HCT116 (cell line): ENCODE results near the gene RANBP9. TPM values are rescaled to one million over a fixed set of nuclear protein-coding genes. Genes with fewer than 3 reads are reported as not detected.

Source experiments
- ATAC-seq: fragments of 200-7000 bp; cut with Tn5 transposase; 2 replicates; pipeline ENCODE4 v1.9.1; 2020; ENCODE audit warnings: mild to moderate bottlenecking, moderate library complexity
- BruUV-seq: library from RNA; stranded (reverse); fragments of 400-500 nt; replicated peaks from 2 replicates; lab custom pipeline; 2021; lab: Mats Ljungman, UMichigan
- CTCF ChIA-PET: fragments of 300-600 bp; sonication (Branson Sonifier 250); formaldehyde crosslinking; loops from one replicate; lab custom pipeline; 2021; ENCODE audit warnings: antibody characterized with exemption; lab: Charles Lee
- POLR2A ChIA-PET: fragments of 300-600, 350-600 bp; sonication (Branson Sonifier 250); formaldehyde crosslinking; loops from one replicate; lab custom pipeline; 2021; ENCODE audit warnings: antibody characterized with exemption; lab: Charles Lee
- RAD21 ChIA-PET, 2 experiments: fragments of 300-600 bp; sonication (Branson Sonifier 250); formaldehyde crosslinking; loops; one replicate each; lab custom pipeline; 2023; ENCODE audit warnings: low total read pairs in 2 of 2; ENCODE audit not compliant: uncharacterized antibody in 2 of 2, unreplicated experiment in 2 of 2, low non-redundant PET in 1 of 2; lab: Charles Lee
- DNase-seq: peaks from one replicate; pipeline ENCODE4 v3.0.0-alpha.2; 2010; ENCODE audit warnings: low read depth, low spot score
- H2AFZ ChIP-seq: fragments of 200-600 bp; shearing (Covaris generic), sonication (generic); 2 replicates; pipeline ENCODE4 v1.6.1; 2017; ENCODE audit warnings: low read depth, mixed run types, mixed read lengths, antibody characterized with exemption, low read length; ENCODE audit not compliant: poor library complexity, severe bottlenecking
- H3K27ac ChIP-seq: 2 replicates; pipeline ENCODE4 v1.5.1; 2012; ENCODE audit warnings: low read depth, low read length
- H3K27me3 ChIP-seq: fragments of 200-600 bp; sonication (generic); 2 replicates; pipeline ENCODE4 v1.6.1; 2016; ENCODE audit warnings: mixed run types, low read length, mixed read lengths; ENCODE audit not compliant: insufficient read depth
- H3K36me3 ChIP-seq, 2 experiments: fragments of 200-500 bp in 1 of 2; fragments of 200-600 bp in 1 of 2; sonication (Bioruptor generic) in 1 of 2; sonication (generic) in 1 of 2; 2 replicates each; pipeline versions ENCODE4 v1.5.1 to v1.6.1; 2014 to 2016; ENCODE audit warnings: low read length in 2 of 2, inconsistent platforms in 1 of 2, mixed read lengths in 1 of 2, mixed run types in 1 of 2; ENCODE audit not compliant: insufficient read depth in 2 of 2, control insufficient read depth in 1 of 2
- H3K4me1 ChIP-seq, 2 experiments: fragments of 200-600 bp in 1 of 2; sonication (generic) in 1 of 2; 2 replicates each; pipeline versions ENCODE4 v1.5.1 to v1.6.1; 2012 to 2017; ENCODE audit warnings: low read length in 2 of 2, inconsistent platforms in 1 of 2, mild to moderate bottlenecking in 1 of 2, mixed read lengths in 1 of 2, mixed run types in 1 of 2, moderate library complexity in 1 of 2; ENCODE audit not compliant: insufficient read depth in 2 of 2, control insufficient read depth in 1 of 2
- H3K4me2 ChIP-seq: fragments of 200-600 bp; sonication (generic); 2 replicates; pipeline ENCODE4 v1.6.1; 2017; ENCODE audit warnings: mixed run types, low read length, mixed read lengths
- H3K4me3 ChIP-seq, 2 experiments: fragments of 200-600 bp in 1 of 2; sonication (generic) in 1 of 2; replicated peaks in 1 of 2; 2 replicates each; pipeline ENCODE4 v1.5.1; 2011 to 2016; ENCODE audit warnings: low read length in 2 of 2, control low read depth in 1 of 2, low read depth in 1 of 2, mild to moderate bottlenecking in 1 of 2, mixed read lengths in 1 of 2, mixed run types in 1 of 2
- H3K79me2 ChIP-seq: fragments of 200-600 bp; sonication (generic); 2 replicates; pipeline ENCODE4 v1.6.1; 2017; ENCODE audit warnings: mild to moderate bottlenecking, mixed run types, low read length, moderate library complexity, mixed read lengths; ENCODE audit not compliant: insufficient read depth
- H3K9ac ChIP-seq: fragments of 200-600 bp; sonication (generic); 2 replicates; pipeline ENCODE4 v1.6.1; 2016; ENCODE audit warnings: low read length, mixed read lengths
- H3K9me2 ChIP-seq: fragments of 200-600 bp; sonication (generic), shearing (Covaris generic); 2 replicates; pipeline ENCODE4 v1.6.1; 2017; ENCODE audit warnings: mixed run types, mild to moderate bottlenecking, moderate library complexity; ENCODE audit not compliant: insufficient read depth
- H3K9me3 ChIP-seq, 2 experiments: fragments of 200-500 bp in 1 of 2; fragments of 200-600 bp in 1 of 2; sonication (Bioruptor generic) in 1 of 2; sonication (generic) in 1 of 2; 2 replicates each; pipeline ENCODE4 v1.6.1; 2014 to 2017; ENCODE audit warnings: low read length in 2 of 2, mixed read lengths in 2 of 2, inconsistent platforms in 1 of 2, low read depth in 1 of 2, mild to moderate bottlenecking in 1 of 2, mixed run types in 1 of 2, moderate library complexity in 1 of 2; ENCODE audit not compliant: control insufficient read depth in 1 of 2, insufficient read depth in 1 of 2
- H4K20me1 ChIP-seq: fragments of 200-600 bp; sonication (generic), shearing (Covaris generic); 2 replicates; pipeline ENCODE4 v1.6.1; 2017; ENCODE audit warnings: mixed run types, mild to moderate bottlenecking, moderate library complexity; ENCODE audit not compliant: insufficient read depth
- EGR1 ChIP-seq: IDR thresholded peaks from 2 replicates; pipeline ENCODE4 v1.6.1; 2012; ENCODE audit warnings: low read depth
- EZH2 ChIP-seq: fragments of 200-600 bp; sonication (generic); IDR thresholded peaks from 2 replicates; pipeline ENCODE4 v1.6.1; 2017; ENCODE audit warnings: antibody characterized with exemption, mixed run types
- FOSL1 ChIP-seq: IDR thresholded peaks from 2 replicates; pipeline ENCODE4 v1.6.1; 2012; ENCODE audit warnings: low read depth
- POLR2A ChIP-seq: IDR thresholded peaks from 2 replicates; pipeline ENCODE4 v1.7.0; 2011; ENCODE audit warnings: borderline replicate concordance; ENCODE audit not compliant: insufficient read depth, insufficient read length; ENCODE audit errors: extremely low read depth
- POLR2AphosphoS5 ChIP-seq: IDR thresholded peaks from 2 replicates; pipeline ENCODE4 v1.6.1; 2011; ENCODE audit warnings: mild to moderate bottlenecking, low read depth, low read length, moderate library complexity
- RAD21 ChIP-seq: IDR thresholded peaks from 2 replicates; pipeline ENCODE4 v1.6.1; 2012; ENCODE audit warnings: low read depth, mild to moderate bottlenecking
- SIN3A ChIP-seq: IDR thresholded peaks from 2 replicates; pipeline ENCODE4 v1.6.1; 2012; ENCODE audit warnings: low read depth
- TCF7L2 ChIP-seq: IDR thresholded peaks from 2 replicates; pipeline ENCODE4 v1.7.0; 2011; ENCODE audit warnings: borderline replicate concordance, inconsistent platforms; ENCODE audit not compliant: insufficient read depth, insufficient read length; ENCODE audit errors: extremely low read depth
- YY1 ChIP-seq: IDR thresholded peaks from 2 replicates; pipeline ENCODE4 v1.6.1; 2011; ENCODE audit warnings: low read length, low read depth, moderate library complexity, mild to moderate bottlenecking; ENCODE audit not compliant: insufficient replicate concordance; ENCODE audit errors: extremely low read depth
- intact Hi-C: fragments of 100-400 bp; cut with micrococcal nuclease; formaldehyde crosslinking; loops from 2 replicates; pipeline ENCODE4 v1.10.0; 2022
- total RNA-seq: library from RNA; stranded (reverse); gene quantifications from one replicate; pipeline ENCODE4 v1.2.1, GENCODE V29; 2021; ENCODE audit not compliant: unreplicated experiment

Gene RANBP9
- total RNA-seq, 1 experiment from 2014 or later, result 48.0 TPM

DNA sequence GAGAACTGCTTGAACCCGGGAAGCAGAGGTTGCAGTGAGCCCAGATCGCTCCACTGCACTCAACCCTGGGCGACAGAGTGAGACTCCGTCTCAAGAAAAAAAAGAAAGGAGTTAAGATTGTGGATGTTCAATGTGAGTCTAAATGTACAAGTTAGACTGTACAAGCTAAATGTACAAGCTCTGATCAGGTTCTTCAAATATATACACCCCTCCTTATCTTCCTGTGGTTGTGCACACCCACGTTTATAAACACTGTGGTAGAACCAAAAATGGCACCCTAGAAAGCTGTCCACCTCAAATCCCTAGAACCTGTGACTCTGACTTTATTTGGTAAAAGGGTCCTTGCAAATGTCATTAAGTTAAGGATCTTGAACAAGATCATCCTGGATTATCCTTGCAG is 11.2 kb upstream of the RANBP9 start:
- no peaks in the 10 kb centered on the region for H3K36me3 ChIP-seq
- no peaks in the 10 kb centered on the region for H3K9me3 ChIP-seq
- H3K4me2 ChIP-seq, result no peak overlapping the region
- intact Hi-C loops, result no loop called here
- ChIA-PET POLR2A (no interaction called here), CTCF (no interaction called here), RAD21 (no interaction called here)
- H3K4me1 ChIP-seq, result peaks cover 33 to 49% of the 10 kb centered on the region in 2 experiments
- ATAC-seq (no peak), DNase-seq (no peak)
- no peaks in the 10 kb centered on the region for H3K27me3 ChIP-seq
- H3K79me2 ChIP-seq, result no peaks in the 10 kb centered on the region
- H4K20me1 ChIP-seq, result no peaks in the 10 kb centered on the region
- BruUV-seq, result no TSS peak
- TF ChIP-seq FOSL1, result no peak
- TF ChIP-seq EZH2, result no peak
- no peak for TF ChIP-seq YY1
- H3K4me3 ChIP-seq, result no peak overlapping the region
- H3K9me2 ChIP-seq, result no peaks in the 10 kb centered on the region
- H3K9ac ChIP-seq, result no peak overlapping the region
- no peak overlapping the region for H2AFZ ChIP-seq
- no peak overlapping the region for H3K27ac ChIP-seq

DNA sequence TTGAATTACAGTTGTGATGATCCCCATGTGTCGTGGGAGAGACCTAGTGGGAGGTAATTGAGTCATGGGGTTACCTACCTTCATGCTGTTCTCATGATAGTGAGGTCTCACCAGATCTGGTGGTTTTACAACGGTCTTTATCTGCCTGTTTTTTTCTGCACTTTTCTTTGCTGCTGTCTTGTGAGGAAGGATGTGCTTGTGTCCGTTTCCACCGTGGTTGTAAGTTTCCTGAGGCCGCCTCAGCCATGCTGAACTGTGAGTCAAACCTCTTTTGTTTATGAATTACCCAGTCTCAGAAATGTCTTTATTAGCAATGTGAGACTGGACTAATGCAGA is 6.5 kb upstream of the RANBP9 start:
- Histone ChIP-seq H3K4me1 (peaks cover 5 to 9% of the 10 kb centered on the region in 2 experiments; a peak in 3 of 4 replicates), H4K20me1 (no peaks in the 10 kb centered on the region), H2AFZ (no peak overlapping the region), H3K27ac (no peak overlapping the region), H3K9me3 (no peaks in the 10 kb centered on the region), H3K36me3 (no peaks in the 10 kb centered on the region), H3K4me2 (no peak overlapping the region), H3K9me2 (no peaks in the 10 kb centered on the region), H3K27me3 (no peaks in the 10 kb centered on the region), H3K4me3 (no peak overlapping the region), H3K9ac (no peak overlapping the region), H3K79me2 (no peaks in the 10 kb centered on the region)
- ATAC-seq (no peak), DNase-seq (no peak)
- intact Hi-C loops, result no loop called here
- no TSS peak for BruUV-seq
- ChIA-PET CTCF (no interaction called here), RAD21 (no interaction called here), POLR2A (no interaction called here)
- TF ChIP-seq POLR2AphosphoS5 (no peak), SIN3A (no peak), EZH2 (no peak), TCF7L2 (no peak), EGR1 (no peak), POLR2A (no peak), YY1 (no peak), RAD21 (no peak)
- TF ChIP-seq, all 23 proteins: peak for 0
